Keratinocyte (primary cell): ENCODE results near the gene TCIRG1. TPM values are rescaled to one million over a fixed set of nuclear protein-coding genes. Genes with fewer than 3 reads are reported as not detected.

Experiments
- DNase-seq: peaks from one replicate; pipeline ENCODE4 v3.0.0-alpha.2; 2011; ENCODE audit warnings: low read depth, missing footprints, low spot score
- FAIRE-seq: peaks from 2 replicates; lab custom pipeline; 2011; peaks lifted over from hg19 to GRCh38; lab: Jason Lieb, UNC
- H2AFZ ChIP-seq: 2 replicates; pipeline ENCODE4 v1.6.0; 2012; ENCODE audit warnings: low read length, control low read depth, inconsistent platforms; ENCODE audit not compliant: control insufficient read depth
- H3K27ac ChIP-seq: 2 replicates; pipeline ENCODE4 v1.5.1; 2011; ENCODE audit warnings: low read length; ENCODE audit not compliant: control insufficient read depth, insufficient read depth
- H3K27me3 ChIP-seq: 3 replicates; pipeline ENCODE4 v1.6.0; 2011; ENCODE audit warnings: low read length; ENCODE audit not compliant: control insufficient read depth, insufficient read depth; ENCODE audit errors: extremely low read depth
- H3K36me3 ChIP-seq, 2 experiments: 2 replicates in 1 of 2; 3 replicates in 1 of 2; pipeline ENCODE4 v1.5.1; 2011; ENCODE audit warnings: low read length in 2 of 2, mild to moderate bottlenecking in 1 of 2; ENCODE audit not compliant: control insufficient read depth in 2 of 2, insufficient read depth in 2 of 2; ENCODE audit errors: extremely low read depth in 1 of 2
- H3K4me1 ChIP-seq: 3 replicates; pipeline ENCODE4 v1.5.1; 2011; ENCODE audit warnings: low read length; ENCODE audit not compliant: control insufficient read depth, insufficient read depth; ENCODE audit errors: extremely low read depth
- H3K4me2 ChIP-seq: 3 replicates; pipeline ENCODE4 v1.6.0; 2011; ENCODE audit warnings: low read depth, low read length; ENCODE audit not compliant: control insufficient read depth, insufficient read depth; ENCODE audit errors: extremely low read depth
- H3K4me3 ChIP-seq, 3 experiments: fragments of 200-600 bp in 1 of 3; sonication (generic) in 1 of 3; 2 replicates in 2 of 3; 3 replicates in 1 of 3; pipeline ENCODE4 v1.5.1; 2011 to 2016; ENCODE audit warnings: low read length in 3 of 3, mild to moderate bottlenecking in 3 of 3, control low read depth in 2 of 3, inconsistent platforms in 1 of 3, low read depth in 1 of 3, mixed read lengths in 1 of 3, mixed run types in 1 of 3, moderate library complexity in 1 of 3; ENCODE audit not compliant: control insufficient read depth in 2 of 3, insufficient read depth in 2 of 3; ENCODE audit errors: extremely low read depth in 1 of 3
- H3K79me2 ChIP-seq: 2 replicates; pipeline ENCODE4 v1.6.0; 2012; ENCODE audit warnings: low read length; ENCODE audit not compliant: control insufficient read depth, insufficient read depth
- H3K9ac ChIP-seq: 3 replicates; pipeline ENCODE4 v1.6.0; 2011; ENCODE audit warnings: low read length; ENCODE audit not compliant: control insufficient read depth, insufficient read depth; ENCODE audit errors: extremely low read depth
- H3K9me1 ChIP-seq: 3 replicates; pipeline ENCODE4 v1.6.0; 2011; ENCODE audit warnings: low read length; ENCODE audit not compliant: control insufficient read depth, insufficient read depth; ENCODE audit errors: extremely low read depth
- H3K9me3 ChIP-seq: 2 replicates; pipeline ENCODE4 v1.5.1; 2012; ENCODE audit warnings: low read depth, low read length; ENCODE audit not compliant: control insufficient read depth
- H4K20me1 ChIP-seq: 3 replicates; pipeline ENCODE4 v1.6.0; 2011; ENCODE audit warnings: low read length; ENCODE audit not compliant: control insufficient read depth, insufficient read depth; ENCODE audit errors: extremely low read depth
- EZH2 ChIP-seq: IDR thresholded peaks from one replicate; pipeline ENCODE4 v1.6.1; 2012; ENCODE audit warnings: inconsistent platforms, mild to moderate bottlenecking, low read length, moderate library complexity
- dilution Hi-C: fragments of 300-500 bp; cut with MboI; formaldehyde crosslinking; loops from one replicate; pipeline ENCODE4 v1.7.0; 2020; ENCODE audit warnings: low sequenced_read_pairs; ENCODE audit not compliant: extremely low pct_ligation_motif_present
- polyA plus RNA-seq, 5 experiments: library from polyadenylated mRNA; depleted of rRNA in 3 of 5; stranded (reverse) in 3 of 5; stranded (forward) in 1 of 5; unstranded in 1 of 5; fragments of >200 nt; gene quantifications; 1 replicate in 1 of 5; 2 replicates in 3 of 5; 3 replicates in 1 of 5; pipeline versions ENCODE4 v1.2.1 to v1.2.3, GENCODE V29; 2011 to 2012; ENCODE audit warnings: missing spikeins in 2 of 5, low read depth in 1 of 5, low replicate concordance in 1 of 5
- TF ChIP-seq, protein P1 (sequence below), 3 experiments: IDR thresholded peaks in 1 of 3; conservative IDR thresholded peaks in 1 of 3; optimal IDR thresholded peaks in 1 of 3; 2 replicates in 2 of 3; 3 replicates in 1 of 3; pipeline versions ENCODE3 to v1.5.1; 2011; ENCODE audit warnings: low read length in 3 of 3, mild to moderate bottlenecking in 3 of 3, moderate library complexity in 2 of 3, control low read depth in 1 of 3, inconsistent platforms in 1 of 3; ENCODE audit not compliant: insufficient read depth in 2 of 3; ENCODE audit errors: extremely low read depth in 1 of 3

Gene TCIRG1
- polyA plus RNA-seq, 1 donor (not counting 4 experiments of a cell fraction or from before 2014, with no cell fraction given), result 12.7 TPM

DNA sequence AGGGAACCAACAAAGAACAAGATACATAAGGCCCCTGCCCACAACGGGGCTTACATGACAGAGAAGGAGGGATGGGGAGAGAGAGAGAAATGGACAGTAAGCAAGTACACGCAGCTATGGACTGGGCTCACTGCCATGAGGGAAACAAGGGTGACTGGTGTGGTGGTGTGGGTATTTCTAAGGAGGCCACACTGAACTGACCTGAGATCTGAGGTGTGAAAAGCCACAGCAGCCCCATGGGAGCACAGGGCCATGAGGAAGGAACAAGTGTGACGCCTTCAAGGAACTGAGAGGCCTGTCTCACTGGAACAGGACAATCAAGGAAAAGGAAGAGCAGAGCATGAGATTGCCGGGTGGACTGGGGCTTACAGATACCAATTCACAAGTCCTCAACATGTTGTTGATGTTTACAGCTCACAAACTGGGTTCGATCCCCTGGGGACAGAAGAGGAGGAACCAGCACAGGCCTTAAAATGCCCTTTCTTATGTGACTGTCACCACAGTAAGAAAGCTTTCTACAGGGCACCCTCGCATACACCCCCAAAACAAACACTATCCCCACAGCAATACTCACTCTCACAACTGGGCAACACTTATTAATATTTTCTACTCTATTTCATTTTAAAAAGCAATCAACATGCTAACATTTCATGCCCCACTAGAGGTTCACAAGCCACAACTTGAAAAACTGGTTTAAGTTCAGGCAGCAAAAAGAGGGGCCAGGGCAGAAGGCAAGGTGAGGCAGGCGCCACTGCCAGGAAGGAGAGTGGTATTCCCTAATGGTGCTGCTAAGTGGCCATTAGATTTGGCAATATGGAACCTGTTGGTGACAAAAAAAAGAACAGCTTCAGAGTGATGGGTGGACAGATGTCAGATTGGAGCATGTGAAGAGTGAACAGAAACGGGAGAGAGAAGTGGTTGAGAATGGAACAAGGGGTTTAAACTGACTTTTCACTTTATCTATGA is 39.1 kb downstream of the TCIRG1 start:
- Histone ChIP-seq H3K79me2 (no peaks in the 10 kb centered on the region), H3K9me1 (no peaks in the 10 kb centered on the region), H3K4me2 (no peak overlapping the region), H3K9ac (no peak overlapping the region), H2AFZ (no peak overlapping the region), H3K4me1 (no peaks in the 10 kb centered on the region), H3K36me3 (no peaks in the 10 kb centered on the region), H3K27ac (no peak overlapping the region), H4K20me1 (no peaks in the 10 kb centered on the region), H3K9me3 (no peaks in the 10 kb centered on the region), H3K4me3 (no peak overlapping the region), H3K27me3 (no peaks in the 10 kb centered on the region)
- TF ChIP-seq, protein P1, sequence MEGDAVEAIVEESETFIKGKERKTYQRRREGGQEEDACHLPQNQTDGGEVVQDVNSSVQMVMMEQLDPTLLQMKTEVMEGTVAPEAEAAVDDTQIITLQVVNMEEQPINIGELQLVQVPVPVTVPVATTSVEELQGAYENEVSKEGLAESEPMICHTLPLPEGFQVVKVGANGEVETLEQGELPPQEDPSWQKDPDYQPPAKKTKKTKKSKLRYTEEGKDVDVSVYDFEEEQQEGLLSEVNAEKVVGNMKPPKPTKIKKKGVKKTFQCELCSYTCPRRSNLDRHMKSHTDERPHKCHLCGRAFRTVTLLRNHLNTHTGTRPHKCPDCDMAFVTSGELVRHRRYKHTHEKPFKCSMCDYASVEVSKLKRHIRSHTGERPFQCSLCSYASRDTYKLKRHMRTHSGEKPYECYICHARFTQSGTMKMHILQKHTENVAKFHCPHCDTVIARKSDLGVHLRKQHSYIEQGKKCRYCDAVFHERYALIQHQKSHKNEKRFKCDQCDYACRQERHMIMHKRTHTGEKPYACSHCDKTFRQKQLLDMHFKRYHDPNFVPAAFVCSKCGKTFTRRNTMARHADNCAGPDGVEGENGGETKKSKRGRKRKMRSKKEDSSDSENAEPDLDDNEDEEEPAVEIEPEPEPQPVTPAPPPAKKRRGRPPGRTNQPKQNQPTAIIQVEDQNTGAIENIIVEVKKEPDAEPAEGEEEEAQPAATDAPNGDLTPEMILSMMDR (optimal IDR thresholded peaks at IDR 0.05 in 1 of 3, IDR thresholded peaks at IDR 0.05 in 1 of 3, conservative IDR thresholded peaks at IDR 0.05 in 1 of 3; ENCODE audit: extremely low read depth in 1 of 3, insufficient read depth in 2 of 3, low read length in 3 of 3), result no peak
- no peak for TF ChIP-seq EZH2
- DNase-seq, result no peak
- no peak for FAIRE-seq
- dilution Hi-C loops, result no loop called here

DNA sequence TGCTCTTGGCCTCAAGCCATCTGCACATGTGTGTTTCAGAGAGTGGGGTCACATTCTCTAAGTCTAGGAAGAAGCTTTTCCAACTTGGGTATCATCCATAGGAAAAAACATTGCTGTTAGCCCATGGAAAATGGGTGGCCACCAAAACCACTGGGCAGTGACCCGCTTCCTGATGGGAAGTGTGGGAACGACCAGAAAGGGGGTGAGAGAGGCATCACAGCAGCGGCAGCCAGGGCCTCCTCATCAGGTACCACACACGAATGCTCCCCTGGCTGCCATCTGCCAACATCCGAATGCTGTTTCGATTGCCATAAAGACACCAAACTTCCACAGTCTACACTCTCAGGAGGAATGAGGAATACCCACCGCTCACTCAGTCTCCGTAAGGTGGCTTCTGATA is 42.0 kb downstream of the TCIRG1 start:
- no peak for TF ChIP-seq EZH2
- TF ChIP-seq, protein P1 (optimal IDR thresholded peaks at IDR 0.05 in 1 of 3, IDR thresholded peaks at IDR 0.05 in 1 of 3, conservative IDR thresholded peaks at IDR 0.05 in 1 of 3; ENCODE audit: extremely low read depth in 1 of 3, insufficient read depth in 2 of 3, low read length in 3 of 3), result no peak
- no peak overlapping the region for H2AFZ ChIP-seq
- H3K79me2 ChIP-seq, result no peaks in the 10 kb centered on the region
- no peak overlapping the region for H3K9ac ChIP-seq
- no peaks in the 10 kb centered on the region for H3K27me3 ChIP-seq
- no peak for FAIRE-seq
- no peak overlapping the region for H3K27ac ChIP-seq
- H4K20me1 ChIP-seq, result no peaks in the 10 kb centered on the region
- no peak for DNase-seq
- no peaks in the 10 kb centered on the region for H3K4me1 ChIP-seq
- dilution Hi-C loops, result no loop called here
- no peak overlapping the region for H3K4me2 ChIP-seq
- H3K9me1 ChIP-seq, result no peaks in the 10 kb centered on the region
- no peak overlapping the region for H3K4me3 ChIP-seq
- no peaks in the 10 kb centered on the region for H3K36me3 ChIP-seq
- H3K9me3 ChIP-seq, result no peaks in the 10 kb centered on the region
